ENCODE data around the gene R3HDM2. TPM values are rescaled to one million over a fixed set of nuclear protein-coding genes. Genes with fewer than 3 reads are reported as not detected.
"Not testable (repeated sequence)": the region's sequence is repeated elsewhere in the genome, so short reads cannot be mapped to it uniquely, and the experiment has no call there.

Gene R3HDM2
- total RNA-seq, 4 donors from 2014 or later = 21.7 to 37.6 (median 29.3) TPM

DNA sequence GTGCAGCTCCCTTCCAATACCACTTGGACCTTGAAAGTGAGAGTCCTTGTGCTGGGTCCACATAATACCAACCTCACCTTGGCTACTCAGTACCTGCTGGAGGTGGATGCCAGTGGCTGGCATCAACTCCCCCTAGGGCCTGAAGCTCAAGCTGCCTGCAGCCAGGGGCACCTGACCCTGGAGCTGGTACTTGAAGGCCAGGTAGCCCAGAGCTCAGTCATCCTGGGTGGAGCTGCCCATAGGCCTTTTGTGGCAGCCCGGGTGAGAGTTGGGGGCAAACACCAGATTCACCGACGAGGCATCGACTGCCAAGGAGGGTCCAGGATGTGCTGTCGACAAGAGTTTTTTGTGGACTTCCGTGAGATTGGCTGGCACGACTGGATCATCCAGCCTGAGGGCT lies 18.5 kb upstream of the R3HDM2 start:
- Histone ChIP-seq H3K9me3 (no peaks in the 10 kb centered on the region), H3K27me3 (peaks cover 0 to 15% (median 0%) of the 10 kb centered on the region in 4 donors), H3K27ac (no peak overlapping the region), H3K36me3 (no peaks in the 10 kb centered on the region), H3K4me3 (no peak overlapping the region), H3K4me1 (peaks cover 0 to 11% (median 0%) of the 10 kb centered on the region in 3 donors)
- TF ChIP-seq, protein P1, sequence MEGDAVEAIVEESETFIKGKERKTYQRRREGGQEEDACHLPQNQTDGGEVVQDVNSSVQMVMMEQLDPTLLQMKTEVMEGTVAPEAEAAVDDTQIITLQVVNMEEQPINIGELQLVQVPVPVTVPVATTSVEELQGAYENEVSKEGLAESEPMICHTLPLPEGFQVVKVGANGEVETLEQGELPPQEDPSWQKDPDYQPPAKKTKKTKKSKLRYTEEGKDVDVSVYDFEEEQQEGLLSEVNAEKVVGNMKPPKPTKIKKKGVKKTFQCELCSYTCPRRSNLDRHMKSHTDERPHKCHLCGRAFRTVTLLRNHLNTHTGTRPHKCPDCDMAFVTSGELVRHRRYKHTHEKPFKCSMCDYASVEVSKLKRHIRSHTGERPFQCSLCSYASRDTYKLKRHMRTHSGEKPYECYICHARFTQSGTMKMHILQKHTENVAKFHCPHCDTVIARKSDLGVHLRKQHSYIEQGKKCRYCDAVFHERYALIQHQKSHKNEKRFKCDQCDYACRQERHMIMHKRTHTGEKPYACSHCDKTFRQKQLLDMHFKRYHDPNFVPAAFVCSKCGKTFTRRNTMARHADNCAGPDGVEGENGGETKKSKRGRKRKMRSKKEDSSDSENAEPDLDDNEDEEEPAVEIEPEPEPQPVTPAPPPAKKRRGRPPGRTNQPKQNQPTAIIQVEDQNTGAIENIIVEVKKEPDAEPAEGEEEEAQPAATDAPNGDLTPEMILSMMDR (IDR thresholded peaks at IDR 0.05) = no peak
- no peak for TF ChIP-seq POLR2A (IDR thresholded peaks at IDR 0.05)
- WGBS, 2 donors = 97% methylated on average over 6 of the region's 7 CpGs; no CpG with 5 or more reads in 1 of the 2 donors
- intact Hi-C loops (cut with DNase I) = no loop called here
- DNase-seq = no peak

DNA sequence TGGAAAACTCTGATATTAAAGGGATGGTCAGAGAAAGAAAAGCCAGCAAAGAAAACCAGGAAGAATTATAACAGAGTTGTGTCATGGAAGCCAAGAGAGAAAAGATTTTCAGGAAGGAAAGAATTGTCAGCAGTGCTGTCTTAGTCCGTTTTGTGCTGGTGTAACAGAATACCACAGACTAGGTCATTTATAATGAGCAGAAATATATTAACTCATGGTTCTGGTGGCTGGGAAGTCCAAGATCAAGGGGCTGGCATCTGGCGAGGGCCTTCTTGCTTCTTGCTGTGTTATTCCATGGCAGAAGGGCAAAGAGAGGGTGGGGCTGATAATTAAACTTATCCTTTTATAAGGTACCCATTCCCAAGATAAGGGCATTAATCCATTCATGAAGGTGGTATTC lies 17.8 kb upstream of the R3HDM2 start:
- no peak for DNase-seq
- no peak overlapping the region for H3K4me3 ChIP-seq
- H3K27me3 ChIP-seq = peaks cover 0 to 15% (median 0%) of the 10 kb centered on the region in 4 donors
- no peak for TF ChIP-seq POLR2A (IDR thresholded peaks at IDR 0.05)
- TF ChIP-seq, protein P1 (IDR thresholded peaks at IDR 0.05) = no peak
- 84 to 86% methylated on average over 2 of the region's 2 CpGs for WGBS, 2 donors
- no peaks in the 10 kb centered on the region for H3K36me3 ChIP-seq
- H3K27ac ChIP-seq = no peak overlapping the region
- H3K9me3 ChIP-seq = no peaks in the 10 kb centered on the region
- intact Hi-C loops (cut with DNase I) = no loop called here
- H3K4me1 ChIP-seq = peaks cover 0 to 11% (median 0%) of the 10 kb centered on the region in 3 donors

DNA sequence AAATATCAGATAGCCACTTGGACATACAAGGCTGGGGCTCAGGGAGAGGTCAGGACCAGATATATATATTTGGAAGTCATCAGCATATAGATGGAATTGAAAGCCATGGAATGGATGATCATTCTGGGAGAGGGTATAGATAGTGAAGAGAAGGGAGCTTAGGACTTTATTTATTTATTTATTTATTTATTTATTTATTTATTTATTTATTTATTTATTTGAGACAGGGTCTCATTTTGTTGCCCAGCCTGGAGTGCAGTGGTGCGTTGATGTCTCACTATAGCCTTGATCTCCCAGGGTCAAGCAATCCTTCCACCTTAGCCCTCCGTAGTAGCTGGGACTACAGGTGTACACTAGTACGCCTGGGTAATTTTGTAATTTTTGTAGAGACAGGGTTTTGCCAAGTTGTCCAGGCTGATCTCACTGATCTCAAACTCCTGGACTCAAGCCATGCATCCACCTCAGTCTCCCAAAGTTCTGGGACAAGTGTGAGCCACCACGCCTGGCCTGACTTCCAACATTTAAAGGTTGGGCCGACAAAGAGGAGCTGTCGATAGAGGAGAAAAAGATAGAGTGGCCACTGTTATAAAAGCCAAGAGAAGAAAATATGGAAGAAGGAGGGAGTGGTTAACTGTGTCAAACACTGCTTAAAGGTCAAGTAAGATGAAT lies 15.6 kb upstream of the R3HDM2 start:
- intact Hi-C loops (cut with DNase I) = no loop called here
- Histone ChIP-seq H3K4me1 (no peaks in the 10 kb centered on the region), H3K9me3 (peaks cover 0 to 7% (median 0%) of the 10 kb centered on the region in 3 donors), H3K27me3 (peaks cover 0 to 2% (median 0%) of the 10 kb centered on the region in 4 donors), H3K36me3 (no peaks in the 10 kb centered on the region), H3K27ac (no peak overlapping the region), H3K4me3 (no peak overlapping the region)
- TF ChIP-seq, protein P1 (IDR thresholded peaks at IDR 0.05) = no peak
- TF ChIP-seq POLR2A (IDR thresholded peaks at IDR 0.05) = no peak
- 86 to 88% methylated on average over 5 to 6 of the region's 6 CpGs for WGBS, 2 donors
- no peak for DNase-seq

DNA sequence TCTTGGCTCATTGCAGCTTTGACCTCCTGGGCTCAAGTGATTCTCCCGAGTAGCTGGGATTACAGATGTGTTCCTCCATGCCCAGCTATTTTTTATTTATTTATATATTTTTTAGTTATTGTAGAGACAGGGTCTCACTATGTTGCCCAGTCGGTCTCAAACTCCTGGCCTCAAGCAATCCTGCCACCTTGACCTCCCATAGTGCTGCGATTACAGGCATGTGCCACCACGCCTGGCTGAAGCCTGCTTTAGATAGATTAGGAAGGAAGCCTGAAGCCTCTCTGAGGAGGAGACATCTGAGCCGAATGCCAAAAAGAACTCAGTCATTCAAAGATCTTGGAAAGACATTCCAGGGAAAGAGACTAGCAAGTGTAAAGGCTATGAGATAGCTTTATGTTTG lies 13.9 kb upstream of the R3HDM2 start:
- intact Hi-C loops (cut with DNase I) = no loop called here
- WGBS, 2 donors = 48 to 67% methylated on average over 5 of the region's 5 CpGs
- TF ChIP-seq, protein P1 (IDR thresholded peaks at IDR 0.05) = no peak
- no peak for TF ChIP-seq POLR2A (IDR thresholded peaks at IDR 0.05)
- Histone ChIP-seq H3K9me3 (peaks cover 0 to 7% (median 0%) of the 10 kb centered on the region in 3 donors), H3K4me1 (no peaks in the 10 kb centered on the region), H3K27ac (no peak overlapping the region), H3K27me3 (no peaks in the 10 kb centered on the region), H3K36me3 (no peaks in the 10 kb centered on the region), H3K4me3 (no peak overlapping the region)
- DNase-seq = no peak

DNA sequence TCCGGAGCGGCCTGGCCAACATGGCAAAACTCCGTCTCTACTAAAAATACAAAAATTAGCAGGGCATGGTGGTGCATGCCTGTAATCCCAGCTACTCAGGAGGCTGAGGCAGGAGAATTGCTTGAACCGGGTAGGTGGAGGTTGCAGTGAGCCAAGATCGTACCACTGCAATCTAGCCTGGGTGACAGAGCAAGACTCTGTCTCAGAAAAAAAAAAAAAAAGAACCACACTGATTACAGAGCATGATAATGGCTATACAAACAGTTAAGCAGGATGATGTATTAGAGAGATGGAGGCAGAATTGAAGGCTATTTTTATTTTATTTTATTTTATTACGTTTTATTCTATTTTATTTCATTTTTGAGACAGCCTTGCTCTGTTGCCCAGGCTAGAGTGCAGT lies 13.5 kb upstream of the R3HDM2 start:
- H3K9me3 ChIP-seq; H3K4me3 ChIP-seq; intact Hi-C loops (cut with DNase I); H3K36me3 ChIP-seq; DNase-seq; H3K4me1 ChIP-seq; H3K27ac ChIP-seq; H3K27me3 ChIP-seq: not testable (repeated sequence)
- 75 to 81% methylated on average over 6 of the region's 6 CpGs for WGBS, 2 donors
